Thyroid gland (tissue), 4 donors: Measurements from ENCODE around the gene NUBP2. TPM values are rescaled to one million over a fixed set of nuclear protein-coding genes. Genes with fewer than 3 reads are reported as not detected.

ENCODE experiments used
- DNase-seq, 2 donors: peaks; one replicate each; pipeline ENCODE4 v3.0.0-alpha.2; 2019
- H3K27ac ChIP-seq, 3 donors: fragments of 200-600 bp; sonication (generic); 1 replicate in 2 of 3; 2 replicates in 1 of 3; pipeline ENCODE4 v1.5.1; 2016 to 2019; ENCODE audit warnings: mild to moderate bottlenecking in 1 of 3, moderate library complexity in 1 of 3
- H3K27me3 ChIP-seq: fragments of 200-600 bp; sonication (generic); one replicate; pipeline ENCODE4 v1.5.1; 2019
- H3K36me3 ChIP-seq, 2 donors: fragments of 200-600 bp; sonication (generic); one replicate each; pipeline ENCODE4 v1.5.1; 2016 to 2019
- H3K4me1 ChIP-seq, 2 donors: fragments of 200-600 bp; sonication (generic); one replicate each; pipeline ENCODE4 v1.5.1; 2017 to 2019
- H3K4me3 ChIP-seq, 3 donors: fragments of 200-600 bp; sonication (generic); replicated peaks in 1 of 3; 1 replicate in 2 of 3; 2 replicates in 1 of 3; pipeline ENCODE4 v1.5.1; 2016; ENCODE audit warnings: mild to moderate bottlenecking in 1 of 3
- H3K9me3 ChIP-seq: fragments of 200-600 bp; sonication (generic); one replicate; pipeline ENCODE4 v1.5.1; 2017
- POLR2A ChIP-seq, 2 donors: fragments of 450-650 bp; IDR thresholded peaks; one replicate each; pipeline ENCODE4 v1.6.1; 2017; ENCODE audit warnings: antibody characterized with exemption in 2 of 2, mild to moderate bottlenecking in 2 of 2, moderate library complexity in 1 of 2
- WGBS, 2 donors: methylation state at CpG; one replicate each; pipeline ENCODE4 v1.1.5; 2017; 5-methylcytosine and 5-hydroxymethylcytosine counted together
- intact Hi-C: fragments of 100-400 bp; cut with DNase I; formaldehyde crosslinking; loops from one replicate; pipeline ENCODE4 v1.15.1; 2023
- total RNA-seq, 4 donors: library from RNA; depleted of rRNA; stranded (reverse); fragments of >200 nt; gene quantifications; one replicate each; pipeline ENCODE4 v1.2.3, GENCODE V29; 2016
- TF ChIP-seq, protein P1 (sequence below), 6 experiments: fragments of 200-600 bp in 3 of 6; fragments of 450-650 bp in 3 of 6; sonication (generic) in 3 of 6; IDR thresholded peaks; one replicate each; pipeline ENCODE4 v1.5.1; 2016 to 2019; ENCODE audit warnings: antibody characterized with exemption in 6 of 6, mild to moderate bottlenecking in 2 of 6, inconsistent platforms in 1 of 6, moderate library complexity in 1 of 6

NUBP2 gene
- total RNA-seq, 4 donors from 2014 or later, result 47.3 to 122 (median 106) TPM

DNA sequence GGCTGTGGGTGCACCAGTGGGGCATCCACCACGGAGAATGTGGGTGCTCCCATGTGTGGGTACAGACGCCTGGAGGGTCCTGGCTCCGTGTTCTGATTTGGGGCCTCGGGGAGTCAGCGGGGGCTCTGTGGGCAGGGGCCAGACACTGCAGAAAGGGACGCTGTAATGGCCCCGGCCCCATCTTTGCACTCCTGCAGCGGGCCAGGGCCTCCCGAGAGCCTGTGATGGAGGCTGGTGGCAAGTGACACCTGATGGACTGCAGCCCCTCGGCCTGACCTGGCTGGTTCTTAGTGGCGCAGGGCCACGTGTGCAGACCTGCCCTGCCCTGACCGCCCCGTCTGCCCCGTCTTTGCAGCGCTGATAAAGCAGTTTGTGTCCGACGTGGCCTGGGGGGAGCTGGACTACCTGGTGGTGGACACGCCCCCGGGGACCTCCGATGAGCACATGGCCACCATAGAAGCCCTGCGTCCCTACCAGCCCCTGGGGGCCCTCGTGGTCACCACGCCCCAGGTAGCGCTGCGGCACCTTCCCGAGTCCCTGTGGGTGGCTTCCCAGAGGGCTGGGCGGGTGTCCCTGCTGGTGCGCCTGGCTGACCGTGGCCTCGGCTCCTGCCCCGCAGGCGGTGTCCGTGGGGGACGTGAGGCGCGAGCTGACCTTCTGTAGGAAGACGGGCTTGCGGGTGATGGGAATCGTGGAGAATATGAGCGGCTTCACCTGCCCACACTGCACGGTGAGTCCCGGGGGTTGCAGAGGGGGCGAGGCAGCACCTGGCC, 4.7 kb downstream of the NUBP2 start:
- DNase-seq, result no peak
- Histone ChIP-seq H3K36me3 (peaks cover 17 to 21% of the 10 kb centered on the region in 2 donors), H3K27me3 (no peaks in the 10 kb centered on the region), H3K4me1 (peaks cover 4 to 13% of the 10 kb centered on the region in 2 donors), H3K4me3 (no peak overlapping the region), H3K9me3 (no peaks in the 10 kb centered on the region), H3K27ac (no peak overlapping the region)
- TF ChIP-seq POLR2A (IDR thresholded peaks at IDR 0.05), result no peak
- TF ChIP-seq, protein P1, sequence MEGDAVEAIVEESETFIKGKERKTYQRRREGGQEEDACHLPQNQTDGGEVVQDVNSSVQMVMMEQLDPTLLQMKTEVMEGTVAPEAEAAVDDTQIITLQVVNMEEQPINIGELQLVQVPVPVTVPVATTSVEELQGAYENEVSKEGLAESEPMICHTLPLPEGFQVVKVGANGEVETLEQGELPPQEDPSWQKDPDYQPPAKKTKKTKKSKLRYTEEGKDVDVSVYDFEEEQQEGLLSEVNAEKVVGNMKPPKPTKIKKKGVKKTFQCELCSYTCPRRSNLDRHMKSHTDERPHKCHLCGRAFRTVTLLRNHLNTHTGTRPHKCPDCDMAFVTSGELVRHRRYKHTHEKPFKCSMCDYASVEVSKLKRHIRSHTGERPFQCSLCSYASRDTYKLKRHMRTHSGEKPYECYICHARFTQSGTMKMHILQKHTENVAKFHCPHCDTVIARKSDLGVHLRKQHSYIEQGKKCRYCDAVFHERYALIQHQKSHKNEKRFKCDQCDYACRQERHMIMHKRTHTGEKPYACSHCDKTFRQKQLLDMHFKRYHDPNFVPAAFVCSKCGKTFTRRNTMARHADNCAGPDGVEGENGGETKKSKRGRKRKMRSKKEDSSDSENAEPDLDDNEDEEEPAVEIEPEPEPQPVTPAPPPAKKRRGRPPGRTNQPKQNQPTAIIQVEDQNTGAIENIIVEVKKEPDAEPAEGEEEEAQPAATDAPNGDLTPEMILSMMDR (IDR thresholded peaks at IDR 0.05), result no peak
- WGBS, 2 donors, result 96 to 98% methylated on average over 17 to 20 of the region's 44 CpGs
- intact Hi-C loops, result no loop called here

DNA sequence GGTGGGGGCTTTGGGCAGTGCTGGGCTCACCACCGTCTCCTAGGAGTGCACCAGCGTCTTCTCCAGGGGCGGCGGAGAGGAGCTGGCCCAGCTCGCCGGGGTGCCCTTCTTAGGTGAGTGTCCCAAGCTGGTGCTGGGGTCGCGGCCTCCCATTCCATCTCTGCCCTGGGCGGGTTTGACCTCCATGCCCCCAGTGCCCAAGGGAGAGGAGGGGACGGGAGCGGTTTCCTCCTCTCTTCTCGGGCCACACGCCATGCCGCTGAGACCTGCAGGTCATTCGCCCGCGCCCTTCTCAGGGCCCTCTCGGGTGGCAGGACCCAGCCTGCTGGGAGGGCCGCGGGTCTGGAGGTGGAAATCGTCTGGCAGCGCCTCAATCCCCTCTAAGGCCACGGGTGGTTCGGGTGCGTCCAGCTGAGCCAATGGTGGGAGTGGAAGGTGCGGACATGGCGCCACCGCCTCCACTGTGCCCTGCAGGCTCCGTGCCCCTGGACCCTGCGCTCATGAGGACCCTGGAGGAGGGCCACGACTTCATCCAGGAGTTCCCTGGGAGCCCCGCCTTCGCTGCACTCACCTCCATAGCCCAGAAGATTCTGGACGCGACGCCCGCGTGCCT, 5.4 kb downstream of the NUBP2 start:
- H3K27ac ChIP-seq, result no peak overlapping the region
- no peaks in the 10 kb centered on the region for H3K27me3 ChIP-seq
- peaks cover 4 to 13% of the 10 kb centered on the region in 2 donors for H3K4me1 ChIP-seq
- intact Hi-C loops, result no loop called here
- no peak overlapping the region for H3K4me3 ChIP-seq
- no peak for DNase-seq
- 88 to 97% methylated on average over 11 to 19 of the region's 38 CpGs for WGBS, 2 donors
- H3K9me3 ChIP-seq, result no peaks in the 10 kb centered on the region
- TF ChIP-seq POLR2A (IDR thresholded peaks at IDR 0.05), result no peak
- TF ChIP-seq, protein P1 (IDR thresholded peaks at IDR 0.05), result no peak
- H3K36me3 ChIP-seq, result peaks cover 17 to 21% of the 10 kb centered on the region in 2 donors

DNA sequence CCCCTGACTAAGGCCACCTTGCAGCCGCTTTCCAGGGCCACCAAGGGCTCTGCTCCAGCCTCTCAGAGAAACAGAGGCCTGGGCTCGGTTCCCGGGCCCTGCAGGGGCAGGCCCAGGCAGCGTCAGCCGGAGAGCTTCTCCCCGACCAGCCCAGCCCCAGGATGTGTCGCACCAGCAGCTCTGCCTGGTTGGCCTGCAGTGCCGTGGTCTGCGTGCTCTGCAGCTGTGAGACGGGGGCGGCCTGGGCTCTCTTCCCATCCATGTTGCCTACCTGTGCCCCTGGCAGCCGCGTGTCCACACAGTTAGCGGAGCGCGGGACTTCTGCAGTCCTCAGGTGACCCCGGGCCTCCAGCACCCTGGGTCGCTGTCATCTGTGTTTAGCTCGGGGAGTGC, 5.9 kb downstream of the NUBP2 start:
- DNase-seq, result no peak

DNA sequence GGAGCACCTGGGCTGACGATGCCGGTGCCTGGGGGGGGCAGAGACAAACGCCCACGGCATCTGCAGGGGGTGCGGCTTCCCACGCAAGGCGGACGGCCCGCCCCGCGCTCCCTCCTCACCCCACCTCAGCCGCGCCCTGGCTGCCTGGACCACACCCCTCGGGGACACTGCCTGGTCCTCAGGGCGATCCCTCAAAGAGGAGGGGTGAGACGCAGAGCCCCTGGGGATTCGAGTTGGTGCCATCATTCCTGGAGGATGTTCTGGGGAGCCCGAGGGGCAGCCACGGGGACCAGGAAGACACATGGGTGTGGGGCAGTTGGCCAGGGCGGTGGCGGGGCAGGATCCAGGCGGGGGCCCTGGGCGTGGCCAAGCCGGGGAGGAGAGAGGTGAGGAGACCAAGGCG, 6.9 kb downstream of the NUBP2 start:
- no peaks in the 10 kb centered on the region for H3K9me3 ChIP-seq
- TF ChIP-seq, protein P1 (IDR thresholded peaks at IDR 0.05), result no peak
- no peak for TF ChIP-seq POLR2A (IDR thresholded peaks at IDR 0.05)
- WGBS, 2 donors, result 94 to 96% methylated on average over 20 to 23 of the region's 25 CpGs
- H3K36me3 ChIP-seq, result peaks cover 17 to 21% of the 10 kb centered on the region in 2 donors
- H3K27ac ChIP-seq, result no peak overlapping the region
- H3K4me1 ChIP-seq, result peaks cover 10% of the 10 kb centered on the region in 2 donors
- intact Hi-C loops, result no loop called here
- DNase-seq, result no peak
- H3K4me3 ChIP-seq, result no peak overlapping the region
- H3K27me3 ChIP-seq, result no peaks in the 10 kb centered on the region

More for the DNA sequence above, 5.9 kb downstream of the NUBP2 start:
- intact Hi-C loops, result no loop called here
- Histone ChIP-seq H3K4me1 (peaks cover 5 to 9% of the 10 kb centered on the region in 2 donors), H3K9me3 (no peaks in the 10 kb centered on the region), H3K4me3 (no peak overlapping the region), H3K27me3 (no peaks in the 10 kb centered on the region), H3K27ac (no peak overlapping the region), H3K36me3 (peaks cover 17 to 21% of the 10 kb centered on the region in 2 donors)
- 74 to 85% methylated on average over 4 to 5 of the region's 19 CpGs for WGBS, 2 donors
- no peak for TF ChIP-seq POLR2A (IDR thresholded peaks at IDR 0.05)
- TF ChIP-seq, protein P1 (IDR thresholded peaks at IDR 0.05), result no peak

DNA sequence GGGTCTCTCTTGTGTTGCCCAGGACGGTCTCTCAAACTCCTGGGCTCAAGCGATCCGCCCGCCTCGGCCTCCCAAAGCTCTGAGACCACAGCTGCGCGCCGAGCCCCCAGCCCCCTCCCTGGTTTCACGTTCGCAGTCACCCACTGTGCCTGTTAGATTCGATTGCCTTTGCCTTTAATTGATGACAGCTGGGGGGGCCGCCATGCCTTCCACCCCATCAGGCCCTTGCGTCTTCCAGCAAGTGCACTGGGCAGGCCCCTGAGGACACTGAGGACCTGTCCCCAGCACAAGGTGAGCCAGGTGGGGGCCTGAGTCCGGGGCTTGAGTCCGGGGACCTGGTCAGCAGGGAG, 7.5 kb downstream of the NUBP2 start:
- Histone ChIP-seq H3K36me3 (peaks cover 17 to 21% of the 10 kb centered on the region in 2 donors), H3K4me1 (peaks cover 11 to 12% of the 10 kb centered on the region in 2 donors), H3K9me3 (no peaks in the 10 kb centered on the region), H3K4me3 (no peak overlapping the region), H3K27me3 (no peaks in the 10 kb centered on the region), H3K27ac (no peak overlapping the region)
- no peak for DNase-seq
- WGBS, 2 donors, result 93 to 95% methylated on average over 12 to 15 of the region's 15 CpGs
- no peak for TF ChIP-seq POLR2A (IDR thresholded peaks at IDR 0.05)
- TF ChIP-seq, protein P1 (IDR thresholded peaks at IDR 0.05), result no peak
- intact Hi-C loops, result no loop called here
